GM12873 (cell line): ENCODE data around the gene SNX5.

Source experiments
- TF ChIP-seq, protein P1 (sequence below): IDR thresholded peaks from 2 replicates; pipeline ENCODE4 v1.5.1; 2012; ENCODE audit warnings: low read depth, mild to moderate bottlenecking, moderate library complexity, low read length, control low read depth; ENCODE audit not compliant: insufficient read depth; ENCODE audit errors: missing control alignments

SNX5 gene

DNA sequence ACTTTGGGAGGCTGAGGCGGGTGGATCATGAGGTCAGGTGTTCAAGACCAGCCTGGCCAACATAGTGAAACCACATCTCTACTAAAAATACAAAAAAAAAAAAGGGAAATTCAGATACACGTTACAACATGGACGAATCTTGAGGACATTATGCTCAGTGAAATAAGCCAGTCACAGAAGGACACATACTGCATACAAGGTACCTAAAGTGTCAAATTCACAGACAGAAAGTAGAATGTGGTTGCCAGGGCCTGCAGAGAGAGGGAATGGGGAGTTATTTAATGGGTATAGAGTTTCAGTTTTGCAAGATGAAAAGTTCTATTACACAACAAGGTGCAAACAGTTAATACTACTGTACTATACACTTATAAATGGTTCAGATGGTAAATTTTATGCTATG lies 75.1 kb downstream of the SNX5 start:
- TF ChIP-seq, protein P1, sequence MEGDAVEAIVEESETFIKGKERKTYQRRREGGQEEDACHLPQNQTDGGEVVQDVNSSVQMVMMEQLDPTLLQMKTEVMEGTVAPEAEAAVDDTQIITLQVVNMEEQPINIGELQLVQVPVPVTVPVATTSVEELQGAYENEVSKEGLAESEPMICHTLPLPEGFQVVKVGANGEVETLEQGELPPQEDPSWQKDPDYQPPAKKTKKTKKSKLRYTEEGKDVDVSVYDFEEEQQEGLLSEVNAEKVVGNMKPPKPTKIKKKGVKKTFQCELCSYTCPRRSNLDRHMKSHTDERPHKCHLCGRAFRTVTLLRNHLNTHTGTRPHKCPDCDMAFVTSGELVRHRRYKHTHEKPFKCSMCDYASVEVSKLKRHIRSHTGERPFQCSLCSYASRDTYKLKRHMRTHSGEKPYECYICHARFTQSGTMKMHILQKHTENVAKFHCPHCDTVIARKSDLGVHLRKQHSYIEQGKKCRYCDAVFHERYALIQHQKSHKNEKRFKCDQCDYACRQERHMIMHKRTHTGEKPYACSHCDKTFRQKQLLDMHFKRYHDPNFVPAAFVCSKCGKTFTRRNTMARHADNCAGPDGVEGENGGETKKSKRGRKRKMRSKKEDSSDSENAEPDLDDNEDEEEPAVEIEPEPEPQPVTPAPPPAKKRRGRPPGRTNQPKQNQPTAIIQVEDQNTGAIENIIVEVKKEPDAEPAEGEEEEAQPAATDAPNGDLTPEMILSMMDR: no peak

GRCh38 chr20:17892189-17892938 lies 76.2 kb downstream of the SNX5 start:
- TF ChIP-seq, protein P1: no peak
